GM19025 (cell line): ENCODE data around the gene FXYD6.

Experiments
- ATAC-seq: cut with Tn5 transposase; IDR thresholded peaks from one replicate; pipeline ENCODE4 v1.9.1; 2021; ENCODE audit warnings: mild to moderate bottlenecking, low read depth, moderate library complexity; ENCODE audit not compliant: unreplicated experiment

The FXYD6 gene

GRCh38 chr11:117852309-117852708, 24.1 kb downstream of the FXYD6 start:
- no peak for ATAC-seq

- no peak for ATAC-seq
These were observed 24.6 kb downstream of the FXYD6 start for GRCh38 chr11:117851852-117852251.

GRCh38 chr11:117851106-117851505, 25.4 kb downstream of the FXYD6 start:
- ATAC-seq = no peak

- ATAC-seq = no peak
These were observed 26.6 kb downstream of the FXYD6 start for GRCh38 chr11:117849781-117850414.

- no peak for ATAC-seq
These were observed 32.6 kb downstream of the FXYD6 start for GRCh38 chr11:117843666-117844484.

GRCh38 chr11:117842131-117842941, 34.1 kb downstream of the FXYD6 start:
- no peak for ATAC-seq

GRCh38 chr11:117841551-117842031, 34.9 kb downstream of the FXYD6 start:
- no peak for ATAC-seq

- ATAC-seq = no peak
These were observed 35.4 kb downstream of the FXYD6 start for GRCh38 chr11:117840881-117841550.

- ATAC-seq = no peak
These were observed 36.3 kb downstream of the FXYD6 start for GRCh38 chr11:117839936-117840813.

- no peak for ATAC-seq
These were observed 37.0 kb downstream of the FXYD6 start for GRCh38 chr11:117839380-117839881.

- ATAC-seq = no peak
These were observed 37.6 kb downstream of the FXYD6 start for GRCh38 chr11:117838901-117839300.

GRCh38 chr11:117837791-117838190, 38.7 kb downstream of the FXYD6 start:
- no peak for ATAC-seq

GRCh38 chr11:117837070-117837776, 39.2 kb downstream of the FXYD6 start:
- no peak for ATAC-seq

GRCh38 chr11:117836077-117836960, 40.1 kb downstream of the FXYD6 start:
- ATAC-seq = no peak

GRCh38 chr11:117835576-117835975, 40.9 kb downstream of the FXYD6 start:
- no peak for ATAC-seq

GRCh38 chr11:117834838-117835443, 41.5 kb downstream of the FXYD6 start:
- no peak for ATAC-seq

- no peak for ATAC-seq
These were observed 42.2 kb downstream of the FXYD6 start for GRCh38 chr11:117834068-117834810.
